Measurements from ENCODE around the gene LRRC75A.
"Not testable (repeated sequence)": the region's sequence is repeated elsewhere in the genome, so short reads cannot be mapped to it uniquely, and the experiment has no call there.

Gene LRRC75A

GRCh38 chr17:16429083-16429482 lies 62.9 kb downstream of the LRRC75A start:
- no peak for DNase-seq

DNA sequence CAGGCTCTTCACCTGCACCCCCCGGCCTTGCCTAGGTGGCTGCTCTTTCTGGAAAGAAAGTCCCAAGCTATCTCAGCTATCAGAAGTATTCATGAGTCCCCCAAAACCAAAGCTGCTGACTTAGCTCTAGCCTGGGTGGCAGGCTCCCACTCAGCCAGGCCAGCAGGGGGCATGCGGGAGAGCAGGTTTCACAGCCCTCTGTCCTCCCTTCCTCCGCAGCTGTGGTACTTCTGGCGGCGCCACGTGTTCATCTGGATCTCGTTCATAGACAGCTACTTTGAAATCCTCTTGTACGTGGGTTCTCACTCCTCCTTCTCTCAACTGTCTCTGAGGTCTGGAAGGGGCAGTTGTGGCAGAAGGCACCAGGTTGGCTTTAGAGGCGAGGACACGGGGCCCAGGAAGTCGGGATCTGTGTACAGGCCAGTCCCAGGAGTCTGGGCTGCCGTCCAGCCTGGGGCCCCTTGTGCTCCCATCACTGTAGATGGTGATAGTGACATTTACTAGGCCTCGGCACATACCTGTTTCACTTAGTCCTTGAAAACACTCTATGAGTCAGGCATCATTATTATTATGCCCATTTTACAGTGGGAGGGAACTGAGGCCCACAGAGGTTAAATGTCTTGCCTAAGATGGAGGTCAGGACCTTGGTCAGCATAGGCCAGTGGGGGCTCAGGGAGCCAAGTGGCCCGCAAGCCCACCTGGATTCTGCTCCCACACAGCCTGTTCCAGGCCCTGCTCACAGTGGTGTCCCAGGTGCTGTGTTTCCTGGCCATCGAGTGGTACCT lies 63.7 kb downstream of the LRRC75A start:
- no peak for DNase-seq

DNA sequence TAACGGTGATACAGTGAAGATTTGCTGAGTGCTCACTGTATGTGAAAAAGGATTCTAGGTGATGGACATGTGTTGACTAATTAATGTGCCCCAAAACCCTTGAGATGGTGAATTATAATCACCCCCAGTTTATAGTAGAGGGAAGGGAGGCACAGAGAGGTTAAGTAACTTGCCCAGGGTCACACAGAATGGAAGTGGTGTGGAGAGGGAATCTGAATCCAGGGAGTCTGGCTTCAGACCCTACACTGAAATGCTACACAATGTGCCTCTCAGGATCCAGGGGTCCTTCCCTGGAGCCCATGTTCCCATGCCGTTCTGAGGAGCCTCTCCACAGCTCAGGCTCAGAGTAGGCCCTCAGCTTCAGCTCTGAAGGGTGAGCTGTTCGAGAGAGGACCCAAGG lies 65.0 kb downstream of the LRRC75A start:
- no peak for DNase-seq

GRCh38 chr17:16425698-16426659 lies 66.0 kb downstream of the LRRC75A start:
- DNase-seq: no peak

DNA sequence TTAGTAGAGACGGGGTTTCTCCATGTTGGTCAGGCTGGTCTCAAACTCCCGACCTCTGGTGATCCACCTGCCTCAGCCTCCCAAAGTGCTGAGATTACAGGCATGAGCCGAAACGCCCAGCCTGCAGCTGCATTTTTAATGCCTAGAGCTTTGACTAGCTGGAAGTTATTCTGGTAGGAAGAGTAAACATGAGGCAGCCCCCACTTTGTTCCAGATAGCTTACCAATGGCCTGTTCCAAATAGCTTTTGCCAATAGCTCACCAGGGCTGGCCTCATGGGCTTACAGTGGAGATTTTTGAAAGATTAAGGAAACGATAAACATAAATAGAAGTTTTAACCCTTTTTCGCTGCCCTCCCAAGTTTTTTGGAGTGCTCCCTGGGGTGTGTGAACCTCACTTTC lies 66.8 kb downstream of the LRRC75A start:
- DNase-seq: no peak

GRCh38 chr17:16423226-16423872 lies 68.6 kb downstream of the LRRC75A start:
- DNase-seq: no peak

DNA sequence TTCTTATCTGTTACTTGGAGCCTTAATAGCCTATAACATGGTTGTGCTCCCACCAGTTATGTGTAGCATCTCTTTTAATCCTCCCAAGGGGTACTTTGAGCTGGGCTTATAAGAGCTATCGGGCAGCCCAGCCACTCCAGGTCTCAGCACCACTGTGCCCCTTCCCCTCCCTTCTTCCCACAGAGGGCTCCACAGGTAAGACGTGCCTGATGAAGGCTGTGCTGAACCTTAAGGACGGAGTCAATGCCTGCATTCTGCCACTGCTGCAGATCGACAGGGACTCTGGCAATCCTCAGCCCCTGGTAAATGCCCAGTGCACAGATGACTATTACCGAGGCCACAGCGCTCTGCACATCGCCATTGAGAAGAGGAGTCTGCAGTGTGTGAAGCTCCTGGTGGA lies 69.6 kb downstream of the LRRC75A start:
- no peak for DNase-seq

GRCh38 chr17:16419929-16420271 lies 72.1 kb downstream of the LRRC75A start:
- DNase-seq: no peak

DNA sequence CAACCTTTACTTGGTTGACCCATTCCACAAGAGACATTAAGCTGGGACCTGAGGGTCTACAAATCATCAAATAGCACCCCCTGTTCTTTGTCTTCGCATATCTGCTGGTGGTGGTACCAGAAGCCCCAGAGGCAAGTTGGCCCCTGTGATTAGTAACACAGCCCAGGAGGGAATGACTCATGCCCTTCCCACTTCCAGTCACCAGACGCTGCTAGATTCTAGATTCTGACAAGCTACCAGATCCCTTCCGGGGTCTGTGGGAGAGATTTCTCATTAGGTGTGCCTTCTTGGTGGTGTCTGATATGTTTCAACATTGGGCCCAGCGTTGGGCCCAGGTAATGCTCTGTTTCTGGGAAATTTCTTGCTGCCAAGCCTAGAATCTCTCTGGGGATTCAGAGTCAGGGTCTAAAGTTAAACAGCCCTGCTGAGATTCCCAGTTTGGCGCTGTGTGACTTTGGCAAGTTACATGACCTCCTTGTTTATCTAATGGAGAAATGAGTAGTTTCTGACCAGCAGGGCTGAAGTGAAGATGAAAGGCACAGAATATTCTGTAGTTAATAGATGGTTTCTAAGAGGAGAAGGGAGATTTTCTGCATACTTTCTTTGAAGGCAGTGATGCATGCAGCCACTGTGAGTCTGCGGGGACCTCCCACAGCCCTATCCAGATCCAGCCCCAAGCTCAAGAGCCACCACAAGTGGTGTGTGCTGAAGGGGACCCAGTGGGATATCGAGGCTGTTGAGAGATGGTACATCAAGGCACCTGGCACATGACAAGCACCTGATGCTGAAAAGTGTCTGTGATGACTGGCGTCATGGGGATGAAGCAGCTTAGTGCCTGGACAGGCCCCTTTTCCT lies 72.7 kb downstream of the LRRC75A start:
- DNase-seq: no peak

- no peak for DNase-seq
Measured at GRCh38 chr17:16418685-16419068, 73.3 kb downstream of the LRRC75A start.

DNA sequence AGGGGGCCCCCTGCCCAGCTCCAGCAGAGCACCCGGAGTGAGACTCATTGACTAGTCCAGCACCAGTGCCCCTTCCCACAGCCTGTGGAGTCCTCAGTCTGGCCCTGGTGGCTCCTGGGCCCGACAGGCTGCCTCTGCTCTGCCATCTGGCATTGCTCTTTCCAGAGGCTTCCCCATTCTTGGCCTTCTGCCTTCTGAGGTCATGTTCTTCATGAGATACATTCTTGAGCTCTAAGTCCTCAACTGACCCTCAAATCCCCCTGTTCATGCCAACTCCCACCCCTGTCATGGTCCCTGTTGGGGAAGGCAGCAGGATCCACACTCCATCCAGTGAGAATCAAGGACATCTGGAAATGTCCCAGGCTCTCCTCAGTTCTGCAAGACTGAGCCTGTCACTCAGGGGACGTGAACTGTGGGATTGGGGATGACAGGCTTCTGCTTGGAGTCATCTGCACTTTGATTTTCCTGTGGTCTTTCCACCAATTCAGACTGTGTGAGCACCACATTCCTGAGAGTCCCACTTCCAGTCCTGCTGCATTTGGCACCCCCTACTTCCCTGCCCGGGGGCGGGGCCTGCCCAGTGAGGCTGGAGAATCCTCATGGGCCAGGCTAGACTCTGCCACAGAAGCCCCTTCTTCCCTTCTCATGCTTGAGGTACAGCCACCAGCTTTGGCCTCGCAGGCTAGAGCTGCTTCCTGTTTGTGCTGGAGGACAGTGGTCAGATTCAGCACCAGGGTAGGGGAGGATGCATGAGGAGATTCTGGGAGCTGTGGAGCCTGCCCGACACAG lies 73.9 kb downstream of the LRRC75A start:
- DNase-seq: no peak

GRCh38 chr17:16417399-16417798 lies 74.6 kb downstream of the LRRC75A start:
- DNase-seq: no peak

- DNase-seq: no peak
Measured at GRCh38 chr17:16415031-16415924, 76.7 kb downstream of the LRRC75A start, which contains the start of gene TRPV2. TRPV2 (plus strand) TSS chr17:16415571; CDS start chr17:16417669, 2,098 bp downstream.

DNA sequence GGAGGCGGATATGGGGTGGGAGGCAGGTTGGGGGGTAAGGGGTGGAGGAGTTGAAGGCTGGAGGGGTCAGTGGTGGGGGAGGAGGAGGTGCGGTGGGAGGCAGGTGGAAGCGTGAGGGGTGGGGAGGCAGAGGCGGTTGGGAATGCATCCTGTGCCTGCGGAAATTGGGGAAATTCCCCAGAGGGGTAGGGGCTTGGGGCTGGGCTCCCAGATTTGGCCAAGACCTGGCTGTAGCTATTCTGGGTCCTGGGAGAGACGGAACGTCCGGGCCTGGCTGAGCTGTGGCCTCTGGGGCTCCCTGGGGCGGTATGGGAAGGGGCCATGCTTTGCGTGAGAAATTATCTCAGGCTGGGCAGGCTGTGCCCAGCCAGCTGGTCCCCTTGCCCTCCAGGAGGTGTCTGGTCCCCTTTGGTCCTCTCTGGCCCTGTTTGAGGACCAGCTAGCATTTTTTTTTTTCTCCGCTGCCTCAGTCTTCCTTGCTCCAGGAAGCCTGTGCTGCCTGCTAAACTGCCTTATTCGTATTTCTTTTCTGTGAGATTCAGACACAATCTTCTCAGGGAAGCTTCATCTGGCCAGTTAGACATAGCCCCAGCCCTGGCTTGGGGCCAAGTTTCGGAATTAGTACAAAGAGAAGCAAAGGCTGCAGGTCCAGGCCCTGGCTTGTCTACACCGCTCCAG lies 83.9 kb downstream of the LRRC75A start:
- no peak for DNase-seq

DNA sequence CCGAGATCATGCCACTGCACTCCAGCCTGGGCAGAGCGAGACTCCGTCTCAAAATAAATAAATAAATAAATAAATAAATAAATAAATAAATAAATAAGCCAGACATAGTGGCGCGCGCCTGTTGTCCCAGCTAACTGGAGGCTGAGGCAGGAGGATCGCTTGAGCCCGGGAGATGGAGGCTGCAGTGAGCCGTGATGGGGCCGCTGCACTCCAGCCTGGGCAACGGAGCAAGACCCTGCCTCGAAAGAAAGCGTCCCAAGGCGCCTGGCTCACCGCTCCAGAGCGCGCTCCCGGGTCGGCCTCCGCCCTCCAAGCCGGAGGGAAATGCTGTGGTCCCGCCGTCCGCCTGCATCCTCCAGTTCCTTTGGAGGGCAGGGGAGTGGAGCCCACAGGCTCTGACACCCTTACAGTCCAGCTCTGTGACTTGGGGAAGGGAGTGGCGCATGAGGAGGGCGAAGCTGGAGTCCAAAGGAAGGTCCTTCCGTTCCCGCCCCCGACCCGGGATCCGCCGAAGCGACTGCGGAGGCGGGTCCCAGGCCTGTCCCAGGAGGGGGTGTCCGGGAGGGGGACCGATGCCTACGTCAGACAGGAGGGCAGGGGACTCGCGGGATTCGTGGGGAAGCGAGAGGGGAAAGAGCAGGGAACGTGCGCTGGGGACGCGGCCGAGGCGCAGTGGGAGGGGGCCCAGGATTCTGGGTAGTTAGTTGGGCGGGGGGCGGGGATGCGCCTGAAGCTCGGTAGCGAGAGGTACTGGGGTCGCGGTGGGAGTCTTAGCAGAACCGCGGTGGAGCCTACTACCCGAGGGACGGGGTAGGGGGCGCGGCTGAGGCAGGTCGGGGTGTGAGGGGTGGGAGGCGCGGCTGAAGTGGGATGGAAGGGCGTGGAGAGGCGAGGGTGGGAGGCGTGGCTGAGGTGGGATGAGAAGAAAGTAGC lies 85.0 kb downstream of the LRRC75A start:
- DNase-seq: no peak

GRCh38 chr17:16403847-16404246 lies 88.1 kb downstream of the LRRC75A start:
- not testable (repeated sequence) for DNase-seq

GRCh38 chr17:16398270-16399267 lies 93.4 kb downstream of the LRRC75A start:
- no peak for DNase-seq

All from AML-193 (cell line).